ENCODE data around the gene HS3ST2. TPM values are rescaled to one million over a fixed set of nuclear protein-coding genes. Genes with fewer than 3 reads are reported as not detected.
"Not testable (repeated sequence)": the region's sequence is repeated elsewhere in the genome, so short reads cannot be mapped to it uniquely, and the experiment has no call there.

The HS3ST2 gene
- total RNA-seq, 2 donors from 2014 or later: 1.6 to 2.3 TPM

GRCh38 chr16:22937169-22937568 is 123.2 kb downstream of the HS3ST2 start:
- no peaks in the 10 kb centered on the region for H3K36me3 ChIP-seq
- H3K4me1 ChIP-seq: no peaks in the 10 kb centered on the region
- no peak overlapping the region for H3K27ac ChIP-seq
- no peaks in the 10 kb centered on the region for H3K9me3 ChIP-seq
- no peak overlapping the region for H3K4me3 ChIP-seq
- no peaks in the 10 kb centered on the region for H3K27me3 ChIP-seq
- no peak for DNase-seq (ENCODE audit: low spot score)
- no peak for TF ChIP-seq CTCF (IDR thresholded peaks at IDR 0.05)

GRCh38 chr16:22938647-22939046 is 124.7 kb downstream of the HS3ST2 start:
- no peaks in the 10 kb centered on the region for H3K27me3 ChIP-seq
- no peak for TF ChIP-seq CTCF (IDR thresholded peaks at IDR 0.05)

DNA sequence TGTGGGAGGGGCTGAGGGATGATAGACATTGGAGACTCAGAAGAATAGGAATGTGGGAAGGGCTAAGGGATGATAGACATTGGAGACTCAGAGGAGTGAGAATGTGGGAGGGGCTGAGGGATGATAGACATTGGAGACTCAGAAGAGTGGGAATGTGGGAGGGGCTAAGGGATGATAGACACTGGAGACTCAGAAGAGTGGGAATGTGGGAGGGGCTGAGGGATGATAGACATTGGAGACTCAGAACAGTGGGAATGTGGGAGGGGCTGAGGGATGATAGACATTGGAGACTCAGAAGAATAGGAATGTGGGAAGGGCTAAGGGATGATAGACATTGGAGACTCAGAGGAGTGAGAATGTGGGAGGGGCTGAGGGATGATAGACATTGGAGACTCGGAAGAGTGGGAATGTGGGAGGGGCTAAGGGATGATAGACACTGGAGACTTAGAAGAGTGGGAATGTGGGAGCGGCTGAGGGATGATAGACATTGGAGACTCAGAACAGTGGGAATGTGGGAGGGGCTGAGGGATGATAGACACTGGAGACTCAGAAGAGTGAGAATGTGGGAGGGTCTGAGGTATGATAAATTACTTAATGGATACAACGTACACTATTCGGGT is 125.9 kb downstream of the HS3ST2 start:
- not testable (repeated sequence) for H3K9me3 ChIP-seq; DNase-seq (ENCODE audit: low spot score); H3K36me3 ChIP-seq; H3K4me3 ChIP-seq; H3K4me1 ChIP-seq; H3K27me3 ChIP-seq; H3K27ac ChIP-seq

More at GRCh38 chr16:22938647-22939046, 124.7 kb downstream of the HS3ST2 start:
- DNase-seq (ENCODE audit: low spot score): no peak
- Histone ChIP-seq H3K27ac (no peak overlapping the region), H3K4me3 (no peak overlapping the region), H3K4me1 (no peaks in the 10 kb centered on the region), H3K36me3 (no peaks in the 10 kb centered on the region), H3K9me3 (no peaks in the 10 kb centered on the region)

DNA sequence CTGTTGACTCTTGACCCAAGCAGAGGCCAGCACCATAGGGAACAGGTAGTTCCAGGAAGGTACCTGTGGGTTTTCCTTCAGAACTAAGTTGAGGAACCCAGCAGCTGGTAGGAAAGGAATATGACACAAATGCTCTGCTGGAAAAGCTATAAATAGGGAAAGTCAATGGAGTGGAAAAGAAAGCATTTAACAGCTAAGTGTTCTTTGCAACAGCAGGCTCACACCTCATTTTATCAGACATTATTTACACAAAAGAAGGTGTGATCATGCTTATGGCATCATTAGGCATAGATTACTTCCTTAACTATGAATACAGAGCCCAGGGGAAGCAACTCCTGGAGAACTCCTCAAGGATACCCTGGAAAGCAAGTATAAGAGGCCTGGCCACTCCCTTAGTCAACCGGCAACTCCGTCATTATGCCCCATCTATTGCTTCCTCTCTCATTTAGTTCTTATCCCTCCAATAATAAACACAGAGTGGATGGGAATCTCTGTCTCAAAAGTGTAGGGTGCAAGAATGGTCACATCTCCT is 128.1 kb downstream of the HS3ST2 start:
- Histone ChIP-seq H3K9me3 (no peaks in the 10 kb centered on the region), H3K27me3 (no peaks in the 10 kb centered on the region), H3K36me3 (no peaks in the 10 kb centered on the region), H3K27ac (no peak overlapping the region), H3K4me1 (no peaks in the 10 kb centered on the region), H3K4me3 (no peak overlapping the region)
- no peak for TF ChIP-seq CTCF (IDR thresholded peaks at IDR 0.05)
- DNase-seq (ENCODE audit: low spot score): no peak

- Histone ChIP-seq H3K4me1 (peaks cover 0 to under 1% of the 10 kb centered on the region in 2 donors), H3K27me3 (no peaks in the 10 kb centered on the region), H3K27ac (no peak overlapping the region), H3K9me3 (no peaks in the 10 kb centered on the region), H3K36me3 (no peaks in the 10 kb centered on the region), H3K4me3 (no peak overlapping the region)
- no peak for DNase-seq (ENCODE audit: low spot score)
- no peak for TF ChIP-seq CTCF (IDR thresholded peaks at IDR 0.05)
Measured at GRCh38 chr16:22942811-22943210, 128.8 kb downstream of the HS3ST2 start.

DNA sequence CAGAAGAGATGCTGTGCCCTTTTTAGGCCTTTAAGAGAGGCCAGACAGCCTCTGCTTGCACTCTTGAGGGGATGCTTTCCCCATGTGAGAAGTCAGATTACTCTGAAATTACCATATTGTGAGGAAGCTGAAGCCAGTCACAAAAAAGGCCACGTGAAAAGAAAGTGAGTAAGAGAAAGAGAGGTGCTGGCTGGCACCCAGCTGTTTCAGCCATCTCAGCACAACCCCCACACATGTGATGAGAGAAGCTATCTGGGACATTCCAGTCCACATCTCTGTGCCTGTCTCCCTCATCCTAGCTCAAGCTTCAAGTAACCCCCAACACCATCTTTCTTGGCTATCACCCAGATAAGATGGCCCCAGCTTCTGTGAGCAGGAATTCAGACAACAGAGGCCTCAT is 131.4 kb downstream of the HS3ST2 start:
- Histone ChIP-seq H3K36me3 (no peaks in the 10 kb centered on the region), H3K9me3 (no peaks in the 10 kb centered on the region), H3K27ac (no peak overlapping the region), H3K4me3 (no peak overlapping the region), H3K4me1 (peaks cover 0 to 10% of the 10 kb centered on the region in 2 donors), H3K27me3 (peaks cover 0 to 5% of the 10 kb centered on the region in 2 donors)
- DNase-seq (ENCODE audit: low spot score): no peak
- TF ChIP-seq CTCF (IDR thresholded peaks at IDR 0.05): no peak

Data from right atrium auricular region (tissue), 2 donors.